SU-DHL-6 (cell line): ENCODE measurements around the gene ADPRM.

Experiments used
- H2AFZ ChIP-seq: fragments of 200-600 bp; sonication (generic); 2 replicates; pipeline ENCODE4 v1.6.1; 2014; ENCODE audit warnings: low read depth, mild to moderate bottlenecking, moderate library complexity, mixed read lengths, antibody characterized with exemption, low read length; ENCODE audit not compliant: severe bottlenecking
- H3F3A ChIP-seq: fragments of 200-600 bp; shearing (Covaris generic); 2 replicates; pipeline ENCODE4 v1.6.0; 2016; ENCODE audit warnings: antibody characterized with exemption, mild to moderate bottlenecking; ENCODE audit not compliant: insufficient read depth
- H3K27ac ChIP-seq: fragments of 200-600 bp; sonication (generic); 2 replicates; pipeline ENCODE4 v1.5.1; 2016; ENCODE audit warnings: low read depth, mild to moderate bottlenecking, low read length, moderate library complexity, mixed read lengths
- H3K27me3 ChIP-seq: fragments of 200-600 bp; sonication (generic), shearing (Covaris generic); 2 replicates; pipeline ENCODE4 v1.6.0; 2014; ENCODE audit warnings: mild to moderate bottlenecking, low read length
- H3K36me3 ChIP-seq: fragments of 200-600 bp; sonication (generic); 2 replicates; pipeline ENCODE4 v1.6.1; 2014; ENCODE audit warnings: mild to moderate bottlenecking, low read length, mixed read lengths
- H3K4me2 ChIP-seq: fragments of 300-600, 200-600 bp; shearing (Covaris generic), sonication (generic); 2 replicates; pipeline ENCODE4 v1.6.0; 2014; ENCODE audit warnings: low read length, low read depth, mild to moderate bottlenecking; ENCODE audit not compliant: poor library complexity, severe bottlenecking
- H3K4me3 ChIP-seq: fragments of 200-600 bp; sonication (generic); 2 replicates; pipeline ENCODE4 v1.5.1; 2014; ENCODE audit warnings: antibody characterized with exemption, low read length, mild to moderate bottlenecking, mixed read lengths; ENCODE audit not compliant: insufficient read depth, poor library complexity, severe bottlenecking
- H3K79me2 ChIP-seq: fragments of 200-600 bp; sonication (generic); 2 replicates; pipeline ENCODE4 v1.6.1; 2014; ENCODE audit warnings: mild to moderate bottlenecking, low read length, moderate library complexity; ENCODE audit not compliant: insufficient read depth
- H3K9ac ChIP-seq: fragments of 200-600 bp; sonication (generic); 2 replicates; pipeline ENCODE4 v1.7.0; 2014; ENCODE audit warnings: mild to moderate bottlenecking, low read length
- H3K9me2 ChIP-seq: fragments of 200-600 bp; sonication (generic); replicated peaks from 2 replicates; pipeline ENCODE4 v1.6.1; 2014; ENCODE audit warnings: low read length; ENCODE audit not compliant: insufficient read depth
- H3K9me3 ChIP-seq: fragments of 200-600 bp; sonication (generic); 2 replicates; pipeline ENCODE4 v1.6.1; 2014; ENCODE audit warnings: low read length, mixed read lengths; ENCODE audit not compliant: insufficient read depth
- H4K20me1 ChIP-seq: fragments of 200-600 bp; sonication (generic); 2 replicates; pipeline ENCODE4 v1.6.1; 2014; ENCODE audit warnings: low read depth, mild to moderate bottlenecking, antibody characterized with exemption, low read length, moderate library complexity, mixed read lengths
- EZH2phosphoT487 ChIP-seq: fragments of 200-600 bp; sonication (generic), shearing (Covaris generic); conservative IDR thresholded peaks from 2 replicates; pipeline ENCODE4 v1.6.1; 2018; ENCODE audit warnings: mild to moderate bottlenecking, antibody characterized with exemption, low read length, moderate library complexity, mixed read lengths
- TF ChIP-seq, protein P1 (sequence below): fragments of 200-600 bp; sonication (generic); IDR thresholded peaks from one replicate; pipeline ENCODE4 v1.5.1; 2017; ENCODE audit warnings: antibody characterized with exemption, mild to moderate bottlenecking, low read length, moderate library complexity; ENCODE audit not compliant: insufficient read depth, poor library complexity, severe bottlenecking

The ADPRM gene

DNA sequence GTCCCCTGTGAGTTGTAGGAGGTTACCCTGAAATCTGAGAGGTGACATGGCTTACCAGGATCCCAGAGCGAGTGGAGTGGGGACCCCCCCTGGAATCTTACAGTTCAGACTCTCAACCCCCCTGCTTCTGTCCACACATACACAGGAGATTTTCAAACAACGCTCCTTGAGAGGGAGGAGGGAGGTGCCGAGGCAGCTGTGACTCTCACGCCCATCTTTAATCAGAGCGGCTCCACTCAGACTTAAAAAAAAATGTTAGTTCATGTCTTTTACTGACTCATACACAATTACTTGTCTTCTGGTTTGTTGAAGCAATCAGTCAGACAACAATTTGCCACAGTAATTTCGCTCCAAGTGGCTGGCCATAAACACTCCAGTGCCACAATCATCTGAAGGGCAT lies 47.8 kb downstream of the ADPRM start:
- Histone ChIP-seq H3K4me2 (no peak overlapping the region), H3K9ac (no peak overlapping the region), H3K4me3 (no peak overlapping the region), H3K27me3 (no peaks in the 10 kb centered on the region), H3K36me3 (no peaks in the 10 kb centered on the region), H3K9me2 (no peaks in the 10 kb centered on the region), H3K9me3 (no peaks in the 10 kb centered on the region), H3F3A (no peaks in the 10 kb centered on the region), H4K20me1 (no peaks in the 10 kb centered on the region), H3K79me2 (no peaks in the 10 kb centered on the region), H3K27ac (no peak overlapping the region), H2AFZ (no peak overlapping the region)
- TF ChIP-seq, protein P1, sequence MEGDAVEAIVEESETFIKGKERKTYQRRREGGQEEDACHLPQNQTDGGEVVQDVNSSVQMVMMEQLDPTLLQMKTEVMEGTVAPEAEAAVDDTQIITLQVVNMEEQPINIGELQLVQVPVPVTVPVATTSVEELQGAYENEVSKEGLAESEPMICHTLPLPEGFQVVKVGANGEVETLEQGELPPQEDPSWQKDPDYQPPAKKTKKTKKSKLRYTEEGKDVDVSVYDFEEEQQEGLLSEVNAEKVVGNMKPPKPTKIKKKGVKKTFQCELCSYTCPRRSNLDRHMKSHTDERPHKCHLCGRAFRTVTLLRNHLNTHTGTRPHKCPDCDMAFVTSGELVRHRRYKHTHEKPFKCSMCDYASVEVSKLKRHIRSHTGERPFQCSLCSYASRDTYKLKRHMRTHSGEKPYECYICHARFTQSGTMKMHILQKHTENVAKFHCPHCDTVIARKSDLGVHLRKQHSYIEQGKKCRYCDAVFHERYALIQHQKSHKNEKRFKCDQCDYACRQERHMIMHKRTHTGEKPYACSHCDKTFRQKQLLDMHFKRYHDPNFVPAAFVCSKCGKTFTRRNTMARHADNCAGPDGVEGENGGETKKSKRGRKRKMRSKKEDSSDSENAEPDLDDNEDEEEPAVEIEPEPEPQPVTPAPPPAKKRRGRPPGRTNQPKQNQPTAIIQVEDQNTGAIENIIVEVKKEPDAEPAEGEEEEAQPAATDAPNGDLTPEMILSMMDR = no peak
- TF ChIP-seq EZH2phosphoT487 = no peak

- H3K36me3 ChIP-seq = no peaks in the 10 kb centered on the region
- H3K9me3 ChIP-seq = no peaks in the 10 kb centered on the region
- no peak overlapping the region for H3K4me3 ChIP-seq
- H3K4me2 ChIP-seq = no peak overlapping the region
- TF ChIP-seq, protein P1 = no peak
- no peak for TF ChIP-seq EZH2phosphoT487
- no peak overlapping the region for H3K9ac ChIP-seq
- no peak overlapping the region for H2AFZ ChIP-seq
- H3F3A ChIP-seq = no peaks in the 10 kb centered on the region
- no peak overlapping the region for H3K27ac ChIP-seq
- no peaks in the 10 kb centered on the region for H4K20me1 ChIP-seq
- no peaks in the 10 kb centered on the region for H3K9me2 ChIP-seq
- H3K79me2 ChIP-seq = no peaks in the 10 kb centered on the region
- no peaks in the 10 kb centered on the region for H3K27me3 ChIP-seq
Observed at GRCh38 chr17:10748531-10749181, 51.3 kb downstream of the ADPRM start.

GRCh38 chr17:10750210-10750609 lies 52.8 kb downstream of the ADPRM start:
- Histone ChIP-seq H3K27ac (no peak overlapping the region), H3K4me3 (no peak overlapping the region), H3K79me2 (no peaks in the 10 kb centered on the region), H3K27me3 (no peaks in the 10 kb centered on the region), H4K20me1 (no peaks in the 10 kb centered on the region), H2AFZ (no peak overlapping the region), H3K9ac (no peak overlapping the region), H3K9me3 (no peaks in the 10 kb centered on the region), H3F3A (no peaks in the 10 kb centered on the region), H3K9me2 (no peaks in the 10 kb centered on the region), H3K36me3 (no peaks in the 10 kb centered on the region), H3K4me2 (no peak overlapping the region)
- TF ChIP-seq EZH2phosphoT487 = no peak
- TF ChIP-seq, protein P1 = no peak
